HepG2 (cell line): Measurements from ENCODE around the gene TUBA4A. TPM values are rescaled to one million over a fixed set of nuclear protein-coding genes. Genes with fewer than 3 reads are reported as not detected.

Experiments used
- BORCS8-MEF2B ChIP-seq: sonication (generic); formaldehyde crosslinking; IDR thresholded peaks from 2 replicates; pipeline ENCODE4 v1.8.0; 2022; ENCODE audit warnings: mild to moderate bottlenecking, missing genetic modification reagents
- ELF1 ChIP-seq: sonication (generic); formaldehyde crosslinking; IDR thresholded peaks from 2 replicates; pipeline ENCODE4 v1.4.0; 2020; ENCODE audit warnings: missing genetic modification reagents
- HNRNPL ChIP-seq: fragments of 200-400 bp; formaldehyde crosslinking; IDR thresholded peaks from 2 replicates; pipeline ENCODE4 v1.6.1; 2017; ENCODE audit warnings: mild to moderate bottlenecking, low read depth, low read length
- KLF16 ChIP-seq, 2 experiments: sonication (generic) in 1 of 2; formaldehyde crosslinking in 1 of 2; IDR thresholded peaks; 2 replicates each; pipeline versions ENCODE4 v1.6.1 to v1.8.0; 2016 to 2023; ENCODE audit warnings: missing genetic modification reagents in 2 of 2, missing compliant biosample characterization in 1 of 2
- SAFB2 ChIP-seq: sonication (generic); formaldehyde crosslinking; IDR thresholded peaks from 2 replicates; pipeline ENCODE4 v1.5.1; 2020; ENCODE audit warnings: missing genetic modification reagents, low read depth, mild to moderate bottlenecking, borderline replicate concordance
- TCF7 ChIP-seq: sonication (generic); IDR thresholded peaks from 2 replicates; pipeline ENCODE4 v1.6.1; 2016; ENCODE audit warnings: antibody characterized with exemption, low read depth
- TOE1 ChIP-seq: sonication (generic); formaldehyde crosslinking; IDR thresholded peaks from 2 replicates; pipeline ENCODE4 v1.4.0; 2020; ENCODE audit warnings: mild to moderate bottlenecking, missing genetic modification reagents
- ZBTB2 ChIP-seq: sonication (generic); formaldehyde crosslinking; IDR thresholded peaks from 2 replicates; pipeline ENCODE4 v1.8.0; 2022; ENCODE audit warnings: low read depth, missing genetic modification reagents
- ZFYVE20 ChIP-seq: sonication (generic); formaldehyde crosslinking; IDR thresholded peaks from 2 replicates; pipeline ENCODE4 v1.8.0; 2023; ENCODE audit warnings: low read depth, mild to moderate bottlenecking, moderate library complexity, missing genetic modification reagents, borderline replicate concordance
- ZNF18 ChIP-seq: sonication (generic); formaldehyde crosslinking; IDR thresholded peaks from 2 replicates; pipeline ENCODE4 v1.8.0; 2022; ENCODE audit warnings: mild to moderate bottlenecking, missing genetic modification reagents; ENCODE audit not compliant: insufficient replicate concordance
- ZNF234 ChIP-seq: sonication (generic); formaldehyde crosslinking; conservative IDR thresholded peaks from 2 replicates; pipeline ENCODE4 v1.5.1; 2020; ENCODE audit warnings: mild to moderate bottlenecking, missing genetic modification reagents
- ZNF296 ChIP-seq: sonication (generic); formaldehyde crosslinking; conservative IDR thresholded peaks from 2 replicates; pipeline ENCODE4 v1.5.0; 2020; ENCODE audit warnings: mild to moderate bottlenecking, missing genetic modification reagents
- ZNF407 ChIP-seq: sonication (generic); formaldehyde crosslinking; IDR thresholded peaks from one replicate; pipeline ENCODE4 v1.5.1; 2020; ENCODE audit warnings: mild to moderate bottlenecking, missing genetic modification reagents; ENCODE audit errors: not compliant biosample characterization
- ZNF484 ChIP-seq: sonication (generic); formaldehyde crosslinking; IDR thresholded peaks from 2 replicates; pipeline ENCODE4 v1.5.1; 2020; ENCODE audit warnings: mild to moderate bottlenecking, low read depth, missing genetic modification reagents, borderline replicate concordance
- ZNF639 ChIP-seq: conservative IDR thresholded peaks from 2 replicates; pipeline ENCODE4 v1.6.1; 2018; ENCODE audit warnings: missing genetic modification reagents
- polyA plus RNA-seq, 8 experiments: library from polyadenylated mRNA; depleted of rRNA in 3 of 8; stranded (reverse) in 7 of 8; unstranded in 1 of 8; fragments of >200 nt; fragmentation: Illumina TruSeq in 4 of 8; extraction: Trizol in 4 of 8; gene quantifications; 2 replicates each; pipeline versions ENCODE4 v1.2.1 to v1.2.3, GENCODE V29; 2011 to 2016; ENCODE audit warnings: low read depth in 4 of 8, missing spikeins in 1 of 8, mixed read lengths in 1 of 8; ENCODE audit not compliant: insufficient read depth in 1 of 8
- total RNA-seq, 5 experiments: library from RNA; depleted of rRNA; stranded (reverse); fragments of >200 nt; fragmentation: Illumina TruSeq; extraction: Trizol; gene quantifications; 2 replicates each; pipeline ENCODE4 v1.2.3, GENCODE V29; 2016; ENCODE audit warnings: low read depth in 1 of 5

Gene TUBA4A
- total and polyA plus RNA-seq, 2 of the 13 experiments (the other 11 are each of a cell fraction or from before 2014, with no cell fraction given): 1.3 to 12.7 TPM

- TF ChIP-seq ZNF407 (CRISPR knock-in tag): no peak
- TF ChIP-seq ZNF639 (CRISPR knock-in tag): peak; percentile 70; the same call in 1 of the 2 replicates
- TF ChIP-seq ZBTB2 (CRISPR knock-in tag): no peak
- no peak for TF ChIP-seq ZNF234 (CRISPR knock-in tag)
- TF ChIP-seq ELF1 (CRISPR knock-in tag): peak; percentile 31
- TF ChIP-seq ZNF484: no peak
- no peak for TF ChIP-seq TOE1 (CRISPR knock-in tag)
- TF ChIP-seq KLF16 (CRISPR knock-in tag; IDR thresholded peaks at IDR 0.05): peak in 1 of 2 experiments; percentile 76; a peak in 2 of 4 replicates
- peak; percentile 93 for TF ChIP-seq ZNF296 (CRISPR knock-in tag)
- TF ChIP-seq ZFYVE20 (CRISPR knock-in tag): no peak
- 0 out of 2 replicates have a peak, but pooled peaks have one; percentile 25 for TF ChIP-seq TCF7
- TF ChIP-seq SAFB2: no peak; the same call in 1 of the 2 replicates
- no peak; the same call in 1 of the 2 replicates for TF ChIP-seq BORCS8-MEF2B (CRISPR knock-in tag)
- peak; percentile 91 for TF ChIP-seq ZNF18
- TF ChIP-seq HNRNPL: peak; percentile 76; the same call in 1 of the 2 replicates
These were observed 45.6 kb downstream of the TUBA4A start (continued) for GRCh38 chr2:219207884-219208740.
